Measurements from ENCODE around the gene AQP12B.

Gene AQP12B

GRCh38 chr2:240725266-240725665 lies 42.6 kb upstream of the AQP12B start:
- Histone ChIP-seq H2AFZ (no peak overlapping the region), H3K9ac (no peak overlapping the region), H3K4me3 (ENCODE audit: low read depth, low read length) (no peak overlapping the region), H3K79me2 (no peaks in the 10 kb centered on the region), H3K4me1 (no peaks in the 10 kb centered on the region), H3K9me3 (ENCODE audit: control insufficient read depth, low read length) (no peaks in the 10 kb centered on the region), H3K4me2 (ENCODE audit: low read length) (no peak overlapping the region), H3K27me3 (ENCODE audit: control insufficient read depth, insufficient read depth, low read length) (no peaks in the 10 kb centered on the region), H3K36me3 (ENCODE audit: control insufficient read depth, insufficient read depth, low read length) (no peaks in the 10 kb centered on the region), H3K27ac (no peak overlapping the region)
- no peak for TF ChIP-seq CTCF (IDR thresholded peaks at IDR 0.05)

GRCh38 chr2:240724431-240724830 lies 41.7 kb upstream of the AQP12B start:
- no peaks in the 10 kb centered on the region for H3K36me3 ChIP-seq (ENCODE audit: control insufficient read depth, insufficient read depth, low read length)

GRCh38 chr2:240723851-240724250 lies 41.2 kb upstream of the AQP12B start:
- H3K27me3 ChIP-seq (ENCODE audit: control insufficient read depth, insufficient read depth, low read length) = no peaks in the 10 kb centered on the region
- H2AFZ ChIP-seq = no peak overlapping the region
- H3K27ac ChIP-seq = no peak overlapping the region
- no peaks in the 10 kb centered on the region for H3K9me3 ChIP-seq (ENCODE audit: control insufficient read depth, low read length)
- H3K4me1 ChIP-seq = no peaks in the 10 kb centered on the region
- H3K4me3 ChIP-seq (ENCODE audit: low read depth, low read length) = no peak overlapping the region
- TF ChIP-seq CTCF (IDR thresholded peaks at IDR 0.05) = no peak
- H3K79me2 ChIP-seq = no peaks in the 10 kb centered on the region
- H3K4me2 ChIP-seq (ENCODE audit: low read length) = no peak overlapping the region
- H3K36me3 ChIP-seq (ENCODE audit: control insufficient read depth, insufficient read depth, low read length) = no peaks in the 10 kb centered on the region
- no peak overlapping the region for H3K9ac ChIP-seq

More at GRCh38 chr2:240724431-240724830, 41.7 kb upstream of the AQP12B start:
- no peaks in the 10 kb centered on the region for H3K79me2 ChIP-seq
- H3K27ac ChIP-seq = no peak overlapping the region
- no peak overlapping the region for H3K9ac ChIP-seq
- no peak overlapping the region for H3K4me2 ChIP-seq (ENCODE audit: low read length)
- no peaks in the 10 kb centered on the region for H3K27me3 ChIP-seq (ENCODE audit: control insufficient read depth, insufficient read depth, low read length)
- H3K4me1 ChIP-seq = no peaks in the 10 kb centered on the region
- H2AFZ ChIP-seq = no peak overlapping the region
- no peak for TF ChIP-seq CTCF (IDR thresholded peaks at IDR 0.05)
- H3K9me3 ChIP-seq (ENCODE audit: control insufficient read depth, low read length) = no peaks in the 10 kb centered on the region
- no peak overlapping the region for H3K4me3 ChIP-seq (ENCODE audit: low read depth, low read length)

GRCh38 chr2:240722796-240723735 lies 40.4 kb upstream of the AQP12B start:
- Histone ChIP-seq H3K36me3 (ENCODE audit: control insufficient read depth, insufficient read depth, low read length) (no peaks in the 10 kb centered on the region), H3K79me2 (no peaks in the 10 kb centered on the region), H3K9ac (no peak overlapping the region), H3K9me3 (ENCODE audit: control insufficient read depth, low read length) (no peaks in the 10 kb centered on the region), H3K4me2 (ENCODE audit: low read length) (no peak overlapping the region), H3K27me3 (ENCODE audit: control insufficient read depth, insufficient read depth, low read length) (no peaks in the 10 kb centered on the region), H3K27ac (no peak overlapping the region), H2AFZ (no peak overlapping the region), H3K4me3 (ENCODE audit: low read depth, low read length) (no peak overlapping the region), H3K4me1 (no peaks in the 10 kb centered on the region)
- no peak for TF ChIP-seq CTCF (IDR thresholded peaks at IDR 0.05)

- no peak overlapping the region for H2AFZ ChIP-seq
- no peak overlapping the region for H3K9ac ChIP-seq
- H3K27me3 ChIP-seq (ENCODE audit: control insufficient read depth, insufficient read depth, low read length) = no peaks in the 10 kb centered on the region
- no peaks in the 10 kb centered on the region for H3K4me1 ChIP-seq
- H3K4me2 ChIP-seq (ENCODE audit: low read length) = no peak overlapping the region
- no peak for TF ChIP-seq CTCF (IDR thresholded peaks at IDR 0.05)
- H3K4me3 ChIP-seq (ENCODE audit: low read depth, low read length) = no peak overlapping the region
- no peaks in the 10 kb centered on the region for H3K79me2 ChIP-seq
- H3K27ac ChIP-seq = no peak overlapping the region
- no peaks in the 10 kb centered on the region for H3K9me3 ChIP-seq (ENCODE audit: control insufficient read depth, low read length)
- no peaks in the 10 kb centered on the region for H3K36me3 ChIP-seq (ENCODE audit: control insufficient read depth, insufficient read depth, low read length)
Observed at GRCh38 chr2:240722376-240722775, 39.7 kb upstream of the AQP12B start.

Measured in parathyroid adenoma (tissue), 2 donors.